SK-N-SH treated with all-trans-retinoic acid at 6 μM for 48 hours (cell line): ENCODE results near the gene PIGA.
"Not testable (repeated sequence)": the region's sequence is repeated elsewhere in the genome, so short reads cannot be mapped to it uniquely, and the experiment has no call there.

Source experiments
- ATAC-seq: fragments of 200-7000 bp; cut with Tn5 transposase; 3 replicates; pipeline ENCODE4 v1.9.1; 2020; ENCODE audit warnings: mild to moderate bottlenecking, moderate library complexity
- ARNTL ChIP-seq: fragments of 450-650 bp; formaldehyde crosslinking; IDR thresholded peaks from 2 replicates; pipeline ENCODE4 v1.5.0; 2020; ENCODE audit warnings: low read depth, mild to moderate bottlenecking, moderate library complexity, borderline replicate concordance
- BACH2 ChIP-seq: fragments of 250-450 bp; sonication (Bioruptor Pico); IDR thresholded peaks from 2 replicates; pipeline ENCODE4 v1.9.0; 2021; ENCODE audit warnings: mild to moderate bottlenecking, borderline replicate concordance
- CSDC2 ChIP-seq: fragments of 250-450 bp; sonication (Bioruptor Pico); IDR thresholded peaks from 2 replicates; pipeline ENCODE4 v1.5.0; 2020; ENCODE audit warnings: mild to moderate bottlenecking, moderate library complexity
- CSRNP3 ChIP-seq: fragments of 250-450 bp; sonication (Bioruptor Pico); IDR thresholded peaks from 2 replicates; pipeline ENCODE4 v1.5.1; 2021; ENCODE audit warnings: mild to moderate bottlenecking, moderate library complexity
- ESRRG ChIP-seq: fragments of 250-450 bp; sonication (Bioruptor Pico); IDR thresholded peaks from 2 replicates; pipeline ENCODE4 v1.6.1; 2021; ENCODE audit warnings: mild to moderate bottlenecking
- GLIS3 ChIP-seq: fragments of 250-450 bp; sonication (Bioruptor Pico); IDR thresholded peaks from 2 replicates; pipeline ENCODE4 v1.5.0; 2020; ENCODE audit warnings: mild to moderate bottlenecking, moderate library complexity
- ISL1 ChIP-seq: fragments of 250-450 bp; sonication (Bioruptor Pico); IDR thresholded peaks from 2 replicates; pipeline ENCODE4 v2.1.2; 2022; ENCODE audit warnings: mild to moderate bottlenecking, moderate library complexity
- OSR1 ChIP-seq: fragments of 250-450 bp; sonication (Bioruptor Pico); IDR thresholded peaks from 2 replicates; pipeline ENCODE4 v1.8.0; 2022; ENCODE audit warnings: moderate library complexity, mild to moderate bottlenecking, inconsistent platforms
- PATZ1 ChIP-seq: fragments of 250-450 bp; sonication (Bioruptor Pico); IDR thresholded peaks from 2 replicates; pipeline ENCODE4 v1.8.0; 2020; ENCODE audit warnings: mild to moderate bottlenecking, moderate library complexity, borderline replicate concordance
- POU6F1 ChIP-seq: fragments of 250-450 bp; sonication (Bioruptor Pico); IDR thresholded peaks from 2 replicates; pipeline ENCODE4 v1.8.0; 2021; ENCODE audit warnings: low read depth, mild to moderate bottlenecking, moderate library complexity, borderline replicate concordance
- PPARA ChIP-seq: fragments of 250-450 bp; sonication (Bioruptor Pico); IDR thresholded peaks from 2 replicates; pipeline ENCODE4 v1.5.0; 2020; ENCODE audit warnings: mild to moderate bottlenecking, borderline replicate concordance
- RARB ChIP-seq: fragments of 250-450 bp; sonication (Bioruptor Pico); IDR thresholded peaks from 2 replicates; pipeline ENCODE4 v1.8.0; 2021; ENCODE audit warnings: mild to moderate bottlenecking, moderate library complexity
- SNAI2 ChIP-seq: fragments of 250-450 bp; sonication (Bioruptor Pico); IDR thresholded peaks from 2 replicates; pipeline ENCODE4 v1.5.0; 2020; ENCODE audit warnings: mild to moderate bottlenecking, moderate library complexity
- TCF4 ChIP-seq: fragments of 250-450 bp; sonication (Bioruptor Pico); IDR thresholded peaks from 2 replicates; pipeline ENCODE4 v1.8.0; 2021; ENCODE audit warnings: mild to moderate bottlenecking, moderate library complexity, borderline replicate concordance
- TOX ChIP-seq: fragments of 250-450 bp; sonication (Bioruptor Pico); IDR thresholded peaks from 2 replicates; pipeline ENCODE4 v1.8.0; 2021; ENCODE audit warnings: mild to moderate bottlenecking, moderate library complexity, borderline replicate concordance
- TSHZ2 ChIP-seq: fragments of 250-450 bp; sonication (Bioruptor Pico); IDR thresholded peaks from 2 replicates; pipeline ENCODE4 v1.5.0; 2020; ENCODE audit warnings: mild to moderate bottlenecking, moderate library complexity
- ZC3H10 ChIP-seq: fragments of 250-450 bp; sonication (Bioruptor Pico); IDR thresholded peaks from 2 replicates; pipeline ENCODE4 v1.5.1; 2021; ENCODE audit warnings: mild to moderate bottlenecking, moderate library complexity
- ZFP3 ChIP-seq: fragments of 250-450 bp; sonication (Bioruptor Pico); IDR thresholded peaks from 2 replicates; pipeline ENCODE4 v1.5.0; 2020; ENCODE audit warnings: mild to moderate bottlenecking, moderate library complexity
- ZFP30 ChIP-seq: fragments of 450-650 bp; formaldehyde crosslinking; IDR thresholded peaks from 2 replicates; pipeline ENCODE4 v1.5.0; 2022; ENCODE audit warnings: mild to moderate bottlenecking, moderate library complexity
- ZNF565 ChIP-seq: fragments of 450-650 bp; formaldehyde crosslinking; conservative IDR thresholded peaks from 2 replicates; pipeline ENCODE4 v1.5.0; 2020; ENCODE audit warnings: low read depth, mild to moderate bottlenecking, moderate library complexity
- ZNF70 ChIP-seq: fragments of 450-650 bp; formaldehyde crosslinking; IDR thresholded peaks from 2 replicates; pipeline ENCODE4 v1.5.0; 2020; ENCODE audit warnings: mild to moderate bottlenecking, moderate library complexity
- ZNF8 ChIP-seq: fragments of 450-650 bp; formaldehyde crosslinking; IDR thresholded peaks from 2 replicates; pipeline ENCODE4 v1.5.0; 2020; ENCODE audit warnings: mild to moderate bottlenecking, moderate library complexity

The PIGA gene

DNA sequence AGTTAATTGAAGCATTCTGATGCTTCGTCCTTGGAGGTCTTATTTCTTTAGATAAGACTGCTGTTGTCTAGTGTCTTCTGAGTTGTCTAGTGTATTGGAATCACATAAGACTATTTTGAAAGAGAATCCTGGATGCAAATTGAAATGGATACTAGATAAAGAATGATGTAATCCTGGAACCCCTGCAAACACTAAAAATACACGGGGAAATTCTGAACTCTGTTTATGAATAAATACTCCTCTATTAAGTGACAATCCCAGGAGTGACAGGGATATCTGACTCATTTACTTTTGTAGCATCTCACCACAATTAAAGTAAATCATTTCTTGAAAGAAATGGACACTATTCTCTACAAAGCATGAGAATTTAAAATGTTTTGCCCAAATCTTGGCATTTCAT, 20.9 kb downstream of the PIGA start:
- TF ChIP-seq CSDC2 (CRISPR knock-in tag) = no peak
- TF ChIP-seq ZFP3 (CRISPR knock-in tag) = no peak
- no peak for TF ChIP-seq RARB (CRISPR knock-in tag)
- TF ChIP-seq PPARA (CRISPR knock-in tag) = no peak
- no peak for TF ChIP-seq ARNTL (CRISPR knock-in tag)
- TF ChIP-seq, all 23 proteins: peak for 0

DNA sequence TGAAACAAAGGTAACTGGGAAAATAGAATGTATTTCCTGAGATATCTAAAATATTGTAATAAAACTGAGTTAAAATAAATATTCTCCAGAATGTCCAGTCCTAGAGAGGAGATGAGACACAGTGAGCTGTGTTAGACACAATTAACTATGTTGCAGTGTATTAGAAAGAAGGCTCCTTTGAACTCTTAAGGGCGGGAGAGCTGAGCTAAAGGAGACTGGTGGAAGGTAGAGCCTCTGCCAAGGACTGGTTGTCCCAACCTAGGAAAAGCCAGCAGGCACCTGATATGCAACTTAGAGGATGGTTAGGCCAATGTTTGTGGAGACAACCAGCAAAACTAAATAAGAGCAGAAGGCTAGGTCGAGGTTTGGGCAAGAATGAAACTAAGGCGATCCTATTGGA, 24.2 kb downstream of the PIGA start:
- TF ChIP-seq ZFP3 (CRISPR knock-in tag) = no peak
- TF ChIP-seq GLIS3 (CRISPR knock-in tag) = no peak
- no peak for TF ChIP-seq CSDC2 (CRISPR knock-in tag)
- no peak for TF ChIP-seq BACH2 (CRISPR knock-in tag)
- no peak for TF ChIP-seq RARB (CRISPR knock-in tag)
- TF ChIP-seq PATZ1 (CRISPR knock-in tag) = no peak
- TF ChIP-seq ARNTL (CRISPR knock-in tag) = no peak
- TF ChIP-seq CSRNP3 (CRISPR knock-in tag) = no peak
- TF ChIP-seq PPARA (CRISPR knock-in tag) = no peak
- TF ChIP-seq ZNF565 (CRISPR knock-in tag) = no peak
- no peak for TF ChIP-seq TSHZ2 (CRISPR knock-in tag)
- TF ChIP-seq ZC3H10 (CRISPR knock-in tag) = no peak
- TF ChIP-seq POU6F1 (CRISPR knock-in tag) = no peak
- no peak for TF ChIP-seq TCF4
- ATAC-seq = no peak

More for the DNA sequence above, 20.9 kb downstream of the PIGA start:
- ATAC-seq = no peak

GRCh38 chrX:15310117-15310516, 25.2 kb downstream of the PIGA start:
- no peak for TF ChIP-seq ZFP30 (CRISPR knock-in tag)
- TF ChIP-seq TCF4 = no peak
- TF ChIP-seq CSRNP3 (CRISPR knock-in tag) = no peak
- TF ChIP-seq ISL1 = no peak
- no peak for TF ChIP-seq SNAI2
- no peak for TF ChIP-seq ZFP3 (CRISPR knock-in tag)
- no peak for TF ChIP-seq TOX (CRISPR knock-in tag)
- no peak for TF ChIP-seq ZNF8 (CRISPR knock-in tag)
- TF ChIP-seq PPARA (CRISPR knock-in tag) = no peak
- no peak for TF ChIP-seq ZC3H10 (CRISPR knock-in tag)
- TF ChIP-seq ZNF70 = no peak
- TF ChIP-seq RARB (CRISPR knock-in tag) = no peak
- no peak for TF ChIP-seq ESRRG (CRISPR knock-in tag)
- TF ChIP-seq ARNTL (CRISPR knock-in tag) = no peak
- TF ChIP-seq OSR1 (CRISPR knock-in tag) = no peak
- TF ChIP-seq TSHZ2 (CRISPR knock-in tag) = no peak
- peak; percentile 30; the same call in 2 of the 3 replicates for ATAC-seq

DNA sequence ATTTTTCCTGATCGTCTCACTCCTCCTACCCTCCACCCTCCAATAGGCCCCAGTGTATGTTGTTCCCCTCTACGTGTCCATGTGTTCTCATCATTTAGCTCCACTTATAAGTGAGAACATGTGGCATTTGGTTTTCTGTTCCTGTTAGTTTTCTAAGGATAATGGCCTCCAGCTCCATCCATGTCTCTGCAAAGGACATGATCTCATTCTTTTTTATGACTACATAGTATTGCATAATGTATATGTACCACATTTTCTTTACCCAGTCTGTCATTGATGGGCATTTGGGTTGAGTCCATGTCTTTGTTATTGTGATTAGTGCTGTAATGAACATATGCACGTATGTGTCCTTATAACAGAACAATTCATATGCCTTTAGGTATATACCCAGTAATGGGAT, 29.4 kb downstream of the PIGA start:
- not testable (repeated sequence) for ATAC-seq
